ENCODE measurements around the gene UPK1A. TPM values are rescaled to one million over a fixed set of nuclear protein-coding genes. Genes with fewer than 3 reads are reported as not detected.

UPK1A gene
- total RNA-seq, 1 experiment from 2014 or later = 0.69 TPM

DNA sequence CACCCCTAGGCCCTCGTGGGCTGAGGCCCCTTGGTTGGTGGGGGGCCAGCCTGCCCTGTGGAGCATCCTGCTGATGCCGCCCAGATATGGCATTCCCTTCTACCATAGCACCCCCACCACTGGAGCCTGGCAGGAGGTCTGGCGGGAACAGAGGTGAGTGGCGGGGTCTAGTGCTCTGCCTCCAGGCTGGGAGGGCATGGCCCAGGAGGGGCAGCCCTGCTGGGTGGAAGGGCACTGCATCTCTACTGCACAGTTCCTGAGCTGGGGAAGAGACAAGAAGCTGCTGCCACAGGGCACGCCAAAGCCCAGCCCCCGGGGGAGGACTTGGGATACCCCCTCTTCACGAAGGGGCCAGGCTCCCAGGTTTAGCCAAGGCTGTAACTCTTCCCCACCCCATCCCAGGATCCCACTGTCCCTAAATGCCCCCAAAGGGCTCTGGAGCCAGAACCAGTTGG lies 49.1 kb downstream of the UPK1A start:
- Histone ChIP-seq H3K4me2 (ENCODE audit: low read length) (peak overlapping the region; percentile 81), H3K4me3 (replicated peaks in 1 of 2; ENCODE audit: low read depth in 1 of 2, low read length in 2 of 2) (peak overlapping the region; percentile 89 to 94), H2AFZ (ENCODE audit: low read depth, low read length, poor library complexity, severe bottlenecking) (no peak overlapping the region), H3K36me3 (ENCODE audit: control insufficient read depth in 1 of 2, insufficient read depth in 2 of 2, low read length in 2 of 2) (peaks cover 3 to 5% of the 10 kb centered on the region in 2 experiments; a peak in 3 of 4 replicates), H3K9me3 (ENCODE audit: control insufficient read depth in 1 of 2, insufficient read depth in 1 of 2, low read depth in 1 of 2, low read length in 2 of 2) (no peaks in the 10 kb centered on the region), H3K9me2 (ENCODE audit: insufficient read depth) (no peaks in the 10 kb centered on the region), H3K27ac (ENCODE audit: low read depth, low read length) (peak overlapping the region; percentile 85), H3K9ac (ENCODE audit: low read length) (peak overlapping the region; percentile 91), H3K79me2 (ENCODE audit: insufficient read depth, low read length) (peaks cover 27% of the 10 kb centered on the region), H4K20me1 (ENCODE audit: insufficient read depth) (no peaks in the 10 kb centered on the region), H3K4me1 (ENCODE audit: control insufficient read depth in 1 of 2, insufficient read depth in 2 of 2, low read length in 2 of 2) (peaks cover 16 to 41% of the 10 kb centered on the region in 2 experiments), H3K27me3 (ENCODE audit: insufficient read depth, low read length) (no peaks in the 10 kb centered on the region)
- ChIA-PET CTCF (no interaction called here), POLR2A (no interaction called here), RAD21 (ENCODE audit: low non-redundant PET in 1 of 2, low total read pairs in 2 of 2, uncharacterized antibody in 2 of 2, unreplicated experiment in 2 of 2) (no interaction called here)
- intact Hi-C loops (cut with micrococcal nuclease) = loop anchor here (10.0 kb wide), 1 partner anchor 361 kb away; the partner anchor contains the start of gene FFAR3
- no TSS peak for BruUV-seq (replicated peaks)
- TF ChIP-seq SRF (IDR thresholded peaks at IDR 0.05; ENCODE audit: low read depth) (no peak), EGR1 (IDR thresholded peaks at IDR 0.05; ENCODE audit: low read depth) (no peak), POLR2AphosphoS5 (IDR thresholded peaks at IDR 0.05; ENCODE audit: low read depth, low read length) (no peak), SIN3A (IDR thresholded peaks at IDR 0.05; ENCODE audit: low read depth) (no peak), SP1 (IDR thresholded peaks at IDR 0.05; ENCODE audit: low read depth) (no peak), RAD21 (IDR thresholded peaks at IDR 0.05; ENCODE audit: low read depth) (no peak), CEBPB (IDR thresholded peaks at IDR 0.05; ENCODE audit: low read depth) (no peak), JUND (IDR thresholded peaks at IDR 0.05) (no peak), ELF1 (IDR thresholded peaks at IDR 0.05; ENCODE audit: borderline replicate concordance, low read depth) (no peak), TCF7L2 (IDR thresholded peaks at IDR 0.05; ENCODE audit: borderline replicate concordance, extremely low read depth, insufficient read depth, insufficient read length) (no peak), YY1 (IDR thresholded peaks at IDR 0.05; ENCODE audit: extremely low read depth, insufficient replicate concordance, low read depth, low read length) (no peak), ZFX (IDR thresholded peaks at IDR 0.05) (no peak), CBX3 (IDR thresholded peaks at IDR 0.05; ENCODE audit: low read depth) (no peak), FOSL1 (IDR thresholded peaks at IDR 0.05; ENCODE audit: low read depth) (no peak), EZH2phosphoT487 (IDR thresholded peaks at IDR 0.05; ENCODE audit: borderline replicate concordance) (no peak), POLR2A (IDR thresholded peaks at IDR 0.05; ENCODE audit: borderline replicate concordance, extremely low read depth, insufficient read depth, insufficient read length) (no peak)
- TF ChIP-seq, protein P1, sequence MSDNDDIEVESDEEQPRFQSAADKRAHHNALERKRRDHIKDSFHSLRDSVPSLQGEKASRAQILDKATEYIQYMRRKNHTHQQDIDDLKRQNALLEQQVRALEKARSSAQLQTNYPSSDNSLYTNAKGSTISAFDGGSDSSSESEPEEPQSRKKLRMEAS (IDR thresholded peaks at IDR 0.05) = no peak
- TF ChIP-seq, protein P2, sequence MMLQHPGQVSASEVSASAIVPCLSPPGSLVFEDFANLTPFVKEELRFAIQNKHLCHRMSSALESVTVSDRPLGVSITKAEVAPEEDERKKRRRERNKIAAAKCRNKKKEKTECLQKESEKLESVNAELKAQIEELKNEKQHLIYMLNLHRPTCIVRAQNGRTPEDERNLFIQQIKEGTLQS (IDR thresholded peaks at IDR 0.05) = no peak
- TF ChIP-seq, protein P3, sequence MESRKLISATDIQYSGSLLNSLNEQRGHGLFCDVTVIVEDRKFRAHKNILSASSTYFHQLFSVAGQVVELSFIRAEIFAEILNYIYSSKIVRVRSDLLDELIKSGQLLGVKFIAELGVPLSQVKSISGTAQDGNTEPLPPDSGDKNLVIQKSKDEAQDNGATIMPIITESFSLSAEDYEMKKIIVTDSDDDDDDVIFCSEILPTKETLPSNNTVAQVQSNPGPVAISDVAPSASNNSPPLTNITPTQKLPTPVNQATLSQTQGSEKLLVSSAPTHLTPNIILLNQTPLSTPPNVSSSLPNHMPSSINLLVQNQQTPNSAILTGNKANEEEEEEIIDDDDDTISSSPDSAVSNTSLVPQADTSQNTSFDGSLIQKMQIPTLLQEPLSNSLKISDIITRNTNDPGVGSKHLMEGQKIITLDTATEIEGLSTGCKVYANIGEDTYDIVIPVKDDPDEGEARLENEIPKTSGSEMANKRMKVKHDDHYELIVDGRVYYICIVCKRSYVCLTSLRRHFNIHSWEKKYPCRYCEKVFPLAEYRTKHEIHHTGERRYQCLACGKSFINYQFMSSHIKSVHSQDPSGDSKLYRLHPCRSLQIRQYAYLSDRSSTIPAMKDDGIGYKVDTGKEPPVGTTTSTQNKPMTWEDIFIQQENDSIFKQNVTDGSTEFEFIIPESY (IDR thresholded peaks at IDR 0.05; ENCODE audit: extremely low read depth, insufficient replicate concordance, low read length) = no peak
- no peak for ATAC-seq
- no peak for DNase-seq (ENCODE audit: low read depth, low spot score)

Data from HCT116 (cell line).